Cardiac fibroblast (primary cell): Measurements from ENCODE around the gene STKLD1.
"Not testable (repeated sequence)": the region's sequence is repeated elsewhere in the genome, so short reads cannot be mapped to it uniquely, and the experiment has no call there.

Experiments used
- DNase-seq, 2 donors: peaks; one replicate each; pipeline versions ENCODE4 v3.0.0 to v3.0.0-alpha.2; 2010; ENCODE audit warnings: low read depth in 2 of 2
- H3K4me3 ChIP-seq, 2 donors: replicated peaks in 1 of 2; 1 replicate in 1 of 2; 2 replicates in 1 of 2; pipeline ENCODE4 v1.5.1; 2011; ENCODE audit warnings: low read depth in 2 of 2, low read length in 2 of 2, mild to moderate bottlenecking in 2 of 2, moderate library complexity in 1 of 2
- TF ChIP-seq, protein P1 (sequence below): IDR thresholded peaks from one replicate; pipeline ENCODE4 v1.5.1; 2011; ENCODE audit warnings: low read depth, mild to moderate bottlenecking, low read length, inconsistent platforms

The STKLD1 gene

GRCh38 chr9:133332381-133332730, 43.8 kb upstream of the STKLD1 start:
- TF ChIP-seq, protein P1, sequence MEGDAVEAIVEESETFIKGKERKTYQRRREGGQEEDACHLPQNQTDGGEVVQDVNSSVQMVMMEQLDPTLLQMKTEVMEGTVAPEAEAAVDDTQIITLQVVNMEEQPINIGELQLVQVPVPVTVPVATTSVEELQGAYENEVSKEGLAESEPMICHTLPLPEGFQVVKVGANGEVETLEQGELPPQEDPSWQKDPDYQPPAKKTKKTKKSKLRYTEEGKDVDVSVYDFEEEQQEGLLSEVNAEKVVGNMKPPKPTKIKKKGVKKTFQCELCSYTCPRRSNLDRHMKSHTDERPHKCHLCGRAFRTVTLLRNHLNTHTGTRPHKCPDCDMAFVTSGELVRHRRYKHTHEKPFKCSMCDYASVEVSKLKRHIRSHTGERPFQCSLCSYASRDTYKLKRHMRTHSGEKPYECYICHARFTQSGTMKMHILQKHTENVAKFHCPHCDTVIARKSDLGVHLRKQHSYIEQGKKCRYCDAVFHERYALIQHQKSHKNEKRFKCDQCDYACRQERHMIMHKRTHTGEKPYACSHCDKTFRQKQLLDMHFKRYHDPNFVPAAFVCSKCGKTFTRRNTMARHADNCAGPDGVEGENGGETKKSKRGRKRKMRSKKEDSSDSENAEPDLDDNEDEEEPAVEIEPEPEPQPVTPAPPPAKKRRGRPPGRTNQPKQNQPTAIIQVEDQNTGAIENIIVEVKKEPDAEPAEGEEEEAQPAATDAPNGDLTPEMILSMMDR, result no peak
- no peak overlapping the region for H3K4me3 ChIP-seq
- DNase-seq, result no peak

- H3K4me3 ChIP-seq, result no peak overlapping the region
- TF ChIP-seq, protein P1, result no peak
- no peak for DNase-seq
Observed at GRCh38 chr9:133333011-133333410, 43.2 kb upstream of the STKLD1 start.

DNA sequence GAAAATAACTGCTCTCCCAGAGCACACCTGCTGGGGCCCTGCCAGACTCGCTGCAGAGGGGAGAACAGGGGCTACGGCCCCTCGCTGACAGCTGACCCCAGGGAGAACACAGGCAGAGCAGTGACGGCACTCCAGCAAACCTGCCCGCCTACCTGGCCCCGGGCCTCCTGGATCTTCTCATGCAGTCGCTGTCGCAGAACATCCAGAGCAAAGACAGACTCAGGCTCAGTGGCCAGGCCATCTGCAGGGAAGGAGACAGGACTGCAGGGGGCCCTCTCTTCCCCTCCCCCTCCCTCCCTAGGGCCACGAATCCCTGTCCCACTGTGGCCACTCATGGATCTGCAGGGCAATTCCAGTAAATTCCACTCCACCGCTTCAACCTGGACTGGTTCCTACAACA, 42.6 kb upstream of the STKLD1 start:
- TF ChIP-seq, protein P1, result no peak

GRCh38 chr9:133334161-133334560, 42.0 kb upstream of the STKLD1 start:
- TF ChIP-seq, protein P1, result no peak
- no peak for DNase-seq
- H3K4me3 ChIP-seq, result no peak overlapping the region

More for the DNA sequence above, 42.6 kb upstream of the STKLD1 start:
- no peak for DNase-seq
- H3K4me3 ChIP-seq, result no peak overlapping the region

DNA sequence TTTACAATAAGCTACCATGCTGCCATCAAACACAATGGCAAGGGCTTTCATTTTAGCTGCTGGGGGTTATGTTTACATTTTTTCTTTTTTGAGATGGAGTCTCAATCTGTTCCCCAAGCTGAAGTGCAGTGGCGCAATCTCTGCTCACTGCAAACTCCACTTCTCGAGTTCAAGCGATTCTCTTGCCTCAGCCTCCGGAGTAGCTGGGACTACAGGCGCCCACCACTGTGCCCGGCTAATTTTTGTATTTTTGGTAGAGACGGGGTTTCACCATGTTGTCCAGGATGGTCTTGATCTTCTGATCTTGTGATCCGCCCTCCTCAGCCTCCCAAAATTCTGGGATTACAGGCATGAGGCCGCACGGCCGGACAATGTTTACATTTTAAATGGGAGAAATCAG, 41.3 kb upstream of the STKLD1 start:
- peak overlapping the region; percentile 97 to 98 for H3K4me3 ChIP-seq

DNA sequence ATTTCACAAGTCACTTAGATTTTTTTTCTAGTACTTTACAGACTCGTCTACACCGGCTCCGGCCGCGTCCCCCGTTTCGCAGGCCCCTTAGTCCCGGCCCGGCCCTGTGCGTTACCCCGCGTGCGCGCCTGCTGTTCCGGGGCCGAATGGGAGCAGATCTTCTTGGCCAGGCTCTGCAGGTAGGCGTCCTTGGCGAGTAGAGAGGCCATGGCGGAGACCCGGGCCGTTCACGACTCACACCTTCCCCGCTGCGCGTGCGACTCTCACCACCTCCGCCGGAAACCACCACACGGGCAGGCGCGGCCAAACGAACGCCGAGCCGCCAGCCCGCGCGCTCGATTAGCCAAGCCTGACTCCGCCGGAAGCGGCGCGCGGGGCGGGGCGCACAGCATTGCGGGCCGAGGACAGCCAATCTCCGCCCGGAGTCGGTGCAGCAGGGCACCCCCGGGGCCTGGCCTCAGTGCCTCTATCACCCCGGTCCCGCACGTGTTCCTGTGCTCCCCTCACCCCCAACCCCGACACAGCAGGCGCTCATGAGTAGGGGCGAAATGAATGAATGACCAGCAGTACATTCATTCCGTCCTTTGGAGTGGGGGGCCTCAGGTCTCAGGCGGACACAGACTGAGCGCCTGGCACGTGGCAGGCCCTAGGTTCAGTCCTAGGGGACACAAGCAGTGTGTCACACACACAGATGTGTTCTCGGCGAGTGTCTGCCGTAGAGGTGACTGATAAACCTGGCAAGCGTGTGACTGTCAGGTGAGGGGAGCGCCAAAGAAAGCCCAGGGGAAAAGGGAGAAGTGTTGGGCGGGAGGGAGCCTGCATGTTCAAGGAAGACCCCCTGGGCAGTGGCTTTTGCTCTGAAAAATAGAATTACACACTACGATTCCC, 40.0 kb upstream of the STKLD1 start, which contains the start of gene SURF6:
Gene SURF6, minus strand, starts transcription at position 265 of the 888 bp plus-strand sequence. Its CDS starts 56 bp downstream, at position 209.
- peak within 1 kb of the TSS; percentile 97 to 98 for H3K4me3 ChIP-seq
- TF ChIP-seq, protein P1, result no peak
- peak; percentile 86 to 90 for DNase-seq

More for the DNA sequence above, 41.3 kb upstream of the STKLD1 start:
- not testable (repeated sequence) for DNase-seq

GRCh38 chr9:133339641-133340040, 36.5 kb upstream of the STKLD1 start:
- no peak overlapping the region for H3K4me3 ChIP-seq
- TF ChIP-seq, protein P1, result no peak
- no peak for DNase-seq
